GM23338 (cell line): ENCODE measurements around the gene EMILIN2. TPM values are rescaled to one million over a fixed set of nuclear protein-coding genes. Genes with fewer than 3 reads are reported as not detected.

Experiments
- ATAC-seq: fragments of 200-7000 bp; cut with Tn5 transposase; 3 replicates; pipeline ENCODE4 v1.9.1; 2020
- DNase-seq: peaks from one replicate; pipeline ENCODE4 v3.0.0-alpha.2; 2015; ENCODE audit warnings: low spot score
- H2AFZ ChIP-seq: fragments of 200-600 bp; sonication (generic); 2 replicates; pipeline ENCODE4 v1.8.0; 2016; ENCODE audit warnings: antibody characterized with exemption, mild to moderate bottlenecking, moderate library complexity
- H3F3A ChIP-seq: fragments of 200-600 bp; sonication (generic); replicated peaks from 2 replicates; pipeline ENCODE4 v1.8.0; 2017; ENCODE audit warnings: antibody characterized with exemption, mixed run types, low read depth
- H3K27ac ChIP-seq: fragments of 200-600 bp; sonication (generic); 2 replicates; pipeline ENCODE4 v1.6.1; 2016; ENCODE audit warnings: low read depth
- H3K27me3 ChIP-seq: fragments of 200-600 bp; sonication (generic); 2 replicates; pipeline ENCODE4 v1.8.0; 2016; ENCODE audit warnings: mild to moderate bottlenecking, mixed run types, moderate library complexity; ENCODE audit not compliant: insufficient read depth
- H3K36me3 ChIP-seq: fragments of 200-600 bp; sonication (generic); 2 replicates; pipeline ENCODE4 v1.8.0; 2016; ENCODE audit warnings: mild to moderate bottlenecking; ENCODE audit not compliant: insufficient read depth
- H3K4me1 ChIP-seq: fragments of 200-600 bp; sonication (generic); 2 replicates; pipeline ENCODE4 v1.8.0; 2016; ENCODE audit warnings: mild to moderate bottlenecking, moderate library complexity; ENCODE audit not compliant: insufficient read depth
- H3K4me2 ChIP-seq: fragments of 200-600 bp; sonication (generic); 2 replicates; pipeline ENCODE4 v1.7.1; 2017; ENCODE audit warnings: mixed run types
- H3K4me3 ChIP-seq: fragments of 200-600 bp; sonication (generic); 2 replicates; pipeline ENCODE4 v1.6.1; 2016; ENCODE audit warnings: mixed run types
- H3K79me2 ChIP-seq: fragments of 200-600 bp; sonication (generic); replicated peaks from 2 replicates; pipeline ENCODE4 v1.8.0; 2017; ENCODE audit warnings: mild to moderate bottlenecking; ENCODE audit not compliant: insufficient read depth
- H3K9me2 ChIP-seq: fragments of 200-600 bp; sonication (generic); 2 replicates; pipeline ENCODE4 v1.8.0; 2017; ENCODE audit not compliant: insufficient read depth
- H4K20me1 ChIP-seq: fragments of 200-600 bp; sonication (generic); replicated peaks from 2 replicates; pipeline ENCODE4 v1.8.0; 2017; ENCODE audit warnings: mild to moderate bottlenecking; ENCODE audit not compliant: insufficient read depth
- H3K27ac Mint-ChIP-seq: 2 replicates; pipeline ENCODE4 v1.8.0; 2020; ENCODE audit warnings: inconsistent platforms, mild to moderate bottlenecking, moderate library complexity, mixed read lengths
- H3K27me3 Mint-ChIP-seq: 3 replicates; pipeline ENCODE4 v1.8.0; 2022; ENCODE audit warnings: low read depth, mild to moderate bottlenecking, moderate library complexity, mixed read lengths, inconsistent platforms; ENCODE audit not compliant: insufficient read depth, poor library complexity
- H3K36me3 Mint-ChIP-seq: 3 replicates; pipeline ENCODE4 v1.8.0; 2021; ENCODE audit warnings: low read depth, mild to moderate bottlenecking, inconsistent platforms, moderate library complexity, mixed read lengths
- H3K4me1 Mint-ChIP-seq: 3 replicates; pipeline ENCODE4 v1.8.0; 2020; ENCODE audit warnings: mild to moderate bottlenecking, inconsistent platforms, mixed read lengths
- H3K4me3 Mint-ChIP-seq: 3 replicates; pipeline ENCODE4 v1.8.0; 2021; ENCODE audit warnings: moderate library complexity, mild to moderate bottlenecking, inconsistent platforms, mixed read lengths
- H3K9me3 Mint-ChIP-seq: 3 replicates; pipeline ENCODE4 v1.8.0; 2020; ENCODE audit warnings: moderate library complexity, mild to moderate bottlenecking, inconsistent platforms, mixed read lengths
- CREB1 ChIP-seq: fragments of 250-450 bp; sonication (Bioruptor Pico); IDR thresholded peaks from 2 replicates; pipeline ENCODE4 v1.5.0; 2020; ENCODE audit warnings: low read depth, mild to moderate bottlenecking, moderate library complexity
- EZH2 ChIP-seq: fragments of 200-600 bp; sonication (generic); IDR thresholded peaks from one replicate; pipeline ENCODE4 v1.8.0; 2017; ENCODE audit warnings: antibody characterized with exemption, mild to moderate bottlenecking, low read depth; ENCODE audit not compliant: unreplicated experiment
- EZH2phosphoT487 ChIP-seq: fragments of 200-600 bp; sonication (generic); IDR thresholded peaks from one replicate; pipeline ENCODE4 v1.8.1; 2018; ENCODE audit warnings: antibody characterized with exemption; ENCODE audit not compliant: unreplicated experiment
- JUNB ChIP-seq: IDR thresholded peaks from one replicate; pipeline ENCODE4 v1.6.1; 2016; ENCODE audit warnings: antibody characterized with exemption; ENCODE audit not compliant: unreplicated experiment
- NANOG ChIP-seq: IDR thresholded peaks from 2 replicates; pipeline ENCODE4 v1.6.1; 2016; ENCODE audit warnings: antibody characterized with exemption, borderline replicate concordance
- POLR2AphosphoS5 ChIP-seq: IDR thresholded peaks from 2 replicates; pipeline ENCODE4 v1.6.1; 2016; ENCODE audit warnings: antibody characterized with exemption, low read depth
- STAT1 ChIP-seq: IDR thresholded peaks from one replicate; pipeline ENCODE4 v1.6.1; 2016; ENCODE audit warnings: antibody characterized with exemption; ENCODE audit not compliant: unreplicated experiment
- ZNF114 ChIP-seq: fragments of 250-450 bp; sonication (Bioruptor Pico); IDR thresholded peaks from 2 replicates; pipeline ENCODE4 v1.5.0; 2020; ENCODE audit warnings: mild to moderate bottlenecking, moderate library complexity
- ZNF331 ChIP-seq: fragments of 250-450 bp; sonication (Bioruptor Pico); IDR thresholded peaks from 2 replicates; pipeline ENCODE4 v1.5.0; 2020; ENCODE audit warnings: low read depth, mild to moderate bottlenecking, moderate library complexity
- polyA plus RNA-seq: library from polyadenylated mRNA; unstranded; fragments of >200 nt; fragmentation: Nextera tagmentation; extraction: Ambion mirVana; gene quantifications from 2 replicates; pipeline ENCODE4 v1.2.1, GENCODE V29; 2016
- total RNA-seq: library from RNA; depleted of rRNA; stranded (reverse); fragments of >200 nt; shearing (Covaris generic); gene quantifications from 2 replicates; pipeline ENCODE4 v1.2.3, GENCODE V29; 2014
- TF ChIP-seq, protein P1 (sequence below), 2 experiments: fragments of 200-600 bp in 1 of 2; sonication (generic) in 1 of 2; conservative IDR thresholded peaks; 2 replicates each; pipeline versions ENCODE4 v1.5.1 to v1.6.1; 2016 to 2017; ENCODE audit warnings: antibody characterized with exemption in 2 of 2, low read depth in 2 of 2, mild to moderate bottlenecking in 2 of 2, moderate library complexity in 1 of 2
- TF ChIP-seq, protein P2 (sequence below): IDR thresholded peaks from 2 replicates; pipeline ENCODE4 v1.6.1; 2016; ENCODE audit warnings: antibody characterized with exemption
- TF ChIP-seq, protein P3 (sequence below): fragments of 250-450 bp; sonication (Bioruptor Pico); IDR thresholded peaks from 2 replicates; pipeline ENCODE4 v1.5.0; 2020; ENCODE audit warnings: mild to moderate bottlenecking, moderate library complexity
- TF ChIP-seq, protein P4 (sequence below): IDR thresholded peaks from one replicate; pipeline ENCODE4 v1.6.1; 2018; ENCODE audit warnings: antibody characterized with exemption; ENCODE audit not compliant: unreplicated experiment

Gene EMILIN2
- total and polyA plus RNA-seq, 2 experiments from 2014 or later, result 3.0 to 11.6 TPM

DNA sequence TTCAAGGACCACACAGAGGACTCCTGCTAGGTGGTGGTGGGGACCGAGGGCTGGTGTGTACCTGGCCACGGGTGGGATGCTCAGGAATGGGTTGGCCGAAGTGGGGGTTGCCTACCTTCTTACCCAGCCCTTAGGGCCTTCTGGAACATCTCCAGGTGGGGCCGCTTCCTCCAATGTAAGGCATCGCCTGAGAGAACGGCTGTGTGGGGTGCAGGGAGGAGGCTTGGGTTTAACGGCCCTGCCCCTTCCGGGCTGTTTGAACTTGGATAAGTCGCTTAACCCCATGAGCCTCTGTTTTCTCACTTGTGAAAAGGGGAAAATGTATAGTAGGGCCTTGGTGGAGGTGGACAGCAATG lies 35.0 kb downstream of the EMILIN2 start:
- Histone ChIP-seq H3K27ac (no peak overlapping the region), H3F3A (no peaks in the 10 kb centered on the region), H4K20me1 (no peaks in the 10 kb centered on the region), H3K4me1 (no peaks in the 10 kb centered on the region; the same call in 1 of the 2 replicates), H3K9me2 (no peaks in the 10 kb centered on the region), H2AFZ (no peak overlapping the region), H3K79me2 (no peaks in the 10 kb centered on the region), H3K27me3 (no peaks in the 10 kb centered on the region), H3K4me3 (no peak overlapping the region), H3K36me3 (no peaks in the 10 kb centered on the region), H3K4me2 (no peak overlapping the region)
- Mint-ChIP-seq H3K36me3 (no peaks in the 10 kb centered on the region), H3K27me3 (peaks cover 4% of the 10 kb centered on the region), H3K4me1 (peaks cover 10% of the 10 kb centered on the region), H3K4me3 (no peak overlapping the region), H3K27ac (no peak overlapping the region), H3K9me3 (peaks cover 3% of the 10 kb centered on the region; the same call in 2 of the 3 replicates)
- no peak for DNase-seq
- ATAC-seq, result no peak
- TF ChIP-seq EZH2phosphoT487 (no peak), ZNF114 (CRISPR knock-in tag) (no peak), POLR2AphosphoS5 (no peak), ZNF331 (CRISPR knock-in tag) (no peak), STAT1 (no peak), CREB1 (no peak), JUNB (no peak), EZH2 (no peak), NANOG (no peak)
- TF ChIP-seq, protein P1, sequence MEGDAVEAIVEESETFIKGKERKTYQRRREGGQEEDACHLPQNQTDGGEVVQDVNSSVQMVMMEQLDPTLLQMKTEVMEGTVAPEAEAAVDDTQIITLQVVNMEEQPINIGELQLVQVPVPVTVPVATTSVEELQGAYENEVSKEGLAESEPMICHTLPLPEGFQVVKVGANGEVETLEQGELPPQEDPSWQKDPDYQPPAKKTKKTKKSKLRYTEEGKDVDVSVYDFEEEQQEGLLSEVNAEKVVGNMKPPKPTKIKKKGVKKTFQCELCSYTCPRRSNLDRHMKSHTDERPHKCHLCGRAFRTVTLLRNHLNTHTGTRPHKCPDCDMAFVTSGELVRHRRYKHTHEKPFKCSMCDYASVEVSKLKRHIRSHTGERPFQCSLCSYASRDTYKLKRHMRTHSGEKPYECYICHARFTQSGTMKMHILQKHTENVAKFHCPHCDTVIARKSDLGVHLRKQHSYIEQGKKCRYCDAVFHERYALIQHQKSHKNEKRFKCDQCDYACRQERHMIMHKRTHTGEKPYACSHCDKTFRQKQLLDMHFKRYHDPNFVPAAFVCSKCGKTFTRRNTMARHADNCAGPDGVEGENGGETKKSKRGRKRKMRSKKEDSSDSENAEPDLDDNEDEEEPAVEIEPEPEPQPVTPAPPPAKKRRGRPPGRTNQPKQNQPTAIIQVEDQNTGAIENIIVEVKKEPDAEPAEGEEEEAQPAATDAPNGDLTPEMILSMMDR (conservative IDR thresholded peaks at IDR 0.05; ENCODE audit: low read depth in 2 of 2), result no peak
- TF ChIP-seq, protein P2, sequence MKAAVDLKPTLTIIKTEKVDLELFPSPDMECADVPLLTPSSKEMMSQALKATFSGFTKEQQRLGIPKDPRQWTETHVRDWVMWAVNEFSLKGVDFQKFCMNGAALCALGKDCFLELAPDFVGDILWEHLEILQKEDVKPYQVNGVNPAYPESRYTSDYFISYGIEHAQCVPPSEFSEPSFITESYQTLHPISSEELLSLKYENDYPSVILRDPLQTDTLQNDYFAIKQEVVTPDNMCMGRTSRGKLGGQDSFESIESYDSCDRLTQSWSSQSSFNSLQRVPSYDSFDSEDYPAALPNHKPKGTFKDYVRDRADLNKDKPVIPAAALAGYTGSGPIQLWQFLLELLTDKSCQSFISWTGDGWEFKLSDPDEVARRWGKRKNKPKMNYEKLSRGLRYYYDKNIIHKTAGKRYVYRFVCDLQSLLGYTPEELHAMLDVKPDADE, result no peak
- TF ChIP-seq, protein P3, sequence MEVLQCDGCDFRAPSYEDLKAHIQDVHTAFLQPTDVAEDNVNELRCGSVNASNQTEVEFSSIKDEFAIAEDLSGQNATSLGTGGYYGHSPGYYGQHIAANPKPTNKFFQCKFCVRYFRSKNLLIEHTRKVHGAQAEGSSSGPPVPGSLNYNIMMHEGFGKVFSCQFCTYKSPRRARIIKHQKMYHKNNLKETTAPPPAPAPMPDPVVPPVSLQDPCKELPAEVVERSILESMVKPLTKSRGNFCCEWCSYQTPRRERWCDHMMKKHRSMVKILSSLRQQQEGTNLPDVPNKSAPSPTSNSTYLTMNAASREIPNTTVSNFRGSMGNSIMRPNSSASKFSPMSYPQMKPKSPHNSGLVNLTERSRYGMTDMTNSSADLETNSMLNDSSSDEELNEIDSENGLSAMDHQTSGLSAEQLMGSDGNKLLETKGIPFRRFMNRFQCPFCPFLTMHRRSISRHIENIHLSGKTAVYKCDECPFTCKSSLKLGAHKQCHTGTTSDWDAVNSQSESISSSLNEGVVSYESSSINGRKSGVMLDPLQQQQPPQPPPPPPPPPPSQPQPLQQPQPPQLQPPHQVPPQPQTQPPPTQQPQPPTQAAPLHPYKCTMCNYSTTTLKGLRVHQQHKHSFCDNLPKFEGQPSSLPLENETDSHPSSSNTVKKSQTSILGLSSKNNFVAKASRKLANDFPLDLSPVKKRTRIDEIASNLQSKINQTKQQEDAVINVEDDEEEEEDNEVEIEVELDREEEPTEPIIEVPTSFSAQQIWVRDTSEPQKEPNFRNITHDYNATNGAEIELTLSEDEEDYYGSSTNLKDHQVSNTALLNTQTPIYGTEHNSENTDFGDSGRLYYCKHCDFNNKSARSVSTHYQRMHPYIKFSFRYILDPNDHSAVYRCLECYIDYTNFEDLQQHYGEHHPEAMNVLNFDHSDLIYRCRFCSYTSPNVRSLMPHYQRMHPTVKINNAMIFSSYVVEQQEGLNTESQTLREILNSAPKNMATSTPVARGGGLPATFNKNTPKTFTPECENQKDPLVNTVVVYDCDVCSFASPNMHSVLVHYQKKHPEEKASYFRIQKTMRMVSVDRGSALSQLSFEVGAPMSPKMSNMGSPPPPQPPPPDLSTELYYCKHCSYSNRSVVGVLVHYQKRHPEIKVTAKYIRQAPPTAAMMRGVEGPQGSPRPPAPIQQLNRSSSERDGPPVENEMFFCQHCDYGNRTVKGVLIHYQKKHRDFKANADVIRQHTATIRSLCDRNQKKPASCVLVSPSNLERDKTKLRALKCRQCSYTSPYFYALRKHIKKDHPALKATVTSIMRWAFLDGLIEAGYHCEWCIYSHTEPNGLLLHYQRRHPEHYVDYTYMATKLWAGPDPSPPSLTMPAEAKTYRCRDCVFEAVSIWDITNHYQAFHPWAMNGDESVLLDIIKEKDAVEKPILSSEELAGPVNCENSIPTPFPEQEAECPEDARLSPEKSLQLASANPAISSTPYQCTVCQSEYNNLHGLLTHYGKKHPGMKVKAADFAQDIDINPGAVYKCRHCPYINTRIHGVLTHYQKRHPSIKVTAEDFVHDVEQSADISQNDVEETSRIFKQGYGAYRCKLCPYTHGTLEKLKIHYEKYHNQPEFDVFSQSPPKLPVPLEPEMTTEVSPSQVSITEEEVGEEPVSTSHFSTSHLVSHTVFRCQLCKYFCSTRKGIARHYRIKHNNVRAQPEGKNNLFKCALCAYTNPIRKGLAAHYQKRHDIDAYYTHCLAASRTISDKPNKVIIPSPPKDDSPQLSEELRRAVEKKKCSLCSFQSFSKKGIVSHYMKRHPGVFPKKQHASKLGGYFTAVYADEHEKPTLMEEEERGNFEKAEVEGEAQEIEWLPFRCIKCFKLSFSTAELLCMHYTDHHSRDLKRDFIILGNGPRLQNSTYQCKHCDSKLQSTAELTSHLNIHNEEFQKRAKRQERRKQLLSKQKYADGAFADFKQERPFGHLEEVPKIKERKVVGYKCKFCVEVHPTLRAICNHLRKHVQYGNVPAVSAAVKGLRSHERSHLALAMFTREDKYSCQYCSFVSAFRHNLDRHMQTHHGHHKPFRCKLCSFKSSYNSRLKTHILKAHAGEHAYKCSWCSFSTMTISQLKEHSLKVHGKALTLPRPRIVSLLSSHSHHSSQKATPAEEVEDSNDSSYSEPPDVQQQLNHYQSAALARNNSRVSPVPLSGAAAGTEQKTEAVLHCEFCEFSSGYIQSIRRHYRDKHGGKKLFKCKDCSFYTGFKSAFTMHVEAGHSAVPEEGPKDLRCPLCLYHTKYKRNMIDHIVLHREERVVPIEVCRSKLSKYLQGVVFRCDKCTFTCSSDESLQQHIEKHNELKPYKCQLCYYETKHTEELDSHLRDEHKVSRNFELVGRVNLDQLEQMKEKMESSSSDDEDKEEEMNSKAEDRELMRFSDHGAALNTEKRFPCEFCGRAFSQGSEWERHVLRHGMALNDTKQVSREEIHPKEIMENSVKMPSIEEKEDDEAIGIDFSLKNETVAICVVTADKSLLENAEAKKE (CRISPR knock-in tag), result no peak
- TF ChIP-seq, protein P4, sequence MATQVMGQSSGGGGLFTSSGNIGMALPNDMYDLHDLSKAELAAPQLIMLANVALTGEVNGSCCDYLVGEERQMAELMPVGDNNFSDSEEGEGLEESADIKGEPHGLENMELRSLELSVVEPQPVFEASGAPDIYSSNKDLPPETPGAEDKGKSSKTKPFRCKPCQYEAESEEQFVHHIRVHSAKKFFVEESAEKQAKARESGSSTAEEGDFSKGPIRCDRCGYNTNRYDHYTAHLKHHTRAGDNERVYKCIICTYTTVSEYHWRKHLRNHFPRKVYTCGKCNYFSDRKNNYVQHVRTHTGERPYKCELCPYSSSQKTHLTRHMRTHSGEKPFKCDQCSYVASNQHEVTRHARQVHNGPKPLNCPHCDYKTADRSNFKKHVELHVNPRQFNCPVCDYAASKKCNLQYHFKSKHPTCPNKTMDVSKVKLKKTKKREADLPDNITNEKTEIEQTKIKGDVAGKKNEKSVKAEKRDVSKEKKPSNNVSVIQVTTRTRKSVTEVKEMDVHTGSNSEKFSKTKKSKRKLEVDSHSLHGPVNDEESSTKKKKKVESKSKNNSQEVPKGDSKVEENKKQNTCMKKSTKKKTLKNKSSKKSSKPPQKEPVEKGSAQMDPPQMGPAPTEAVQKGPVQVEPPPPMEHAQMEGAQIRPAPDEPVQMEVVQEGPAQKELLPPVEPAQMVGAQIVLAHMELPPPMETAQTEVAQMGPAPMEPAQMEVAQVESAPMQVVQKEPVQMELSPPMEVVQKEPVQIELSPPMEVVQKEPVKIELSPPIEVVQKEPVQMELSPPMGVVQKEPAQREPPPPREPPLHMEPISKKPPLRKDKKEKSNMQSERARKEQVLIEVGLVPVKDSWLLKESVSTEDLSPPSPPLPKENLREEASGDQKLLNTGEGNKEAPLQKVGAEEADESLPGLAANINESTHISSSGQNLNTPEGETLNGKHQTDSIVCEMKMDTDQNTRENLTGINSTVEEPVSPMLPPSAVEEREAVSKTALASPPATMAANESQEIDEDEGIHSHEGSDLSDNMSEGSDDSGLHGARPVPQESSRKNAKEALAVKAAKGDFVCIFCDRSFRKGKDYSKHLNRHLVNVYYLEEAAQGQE, result no peak
